Hepatocyte (in vitro differentiated cells): ENCODE data around the gene CENPC.

Experiments used
- CTCF ChIP-seq: fragments of 200-600 bp; sonication (generic); IDR thresholded peaks from 2 replicates; pipeline ENCODE4 v1.5.1; 2016; ENCODE audit warnings: antibody characterized with exemption, mild to moderate bottlenecking; ENCODE audit not compliant: poor library complexity
- EZH2 ChIP-seq: fragments of 200-600 bp; sonication (generic); IDR thresholded peaks from 2 replicates; pipeline ENCODE4 v1.6.1; 2016; ENCODE audit warnings: antibody characterized with exemption, mild to moderate bottlenecking, borderline replicate concordance

GRCh38 chr4:67587156-67587555, 41.9 kb upstream of the CENPC start:
- TF ChIP-seq EZH2 (no peak), CTCF (no peak)
